Activated CD4-positive, alpha-beta memory T cell treated with anti-CD3 and anti-CD28 coated beads, Interleukin-2, amount 10 ng/mL, durations not matched to agents 7 days and 5 days (primary cell): Measurements from ENCODE around the gene AKR1C4. TPM values are rescaled to one million over a fixed set of nuclear protein-coding genes. Genes with fewer than 3 reads are reported as not detected.
"Not testable (repeated sequence)": the region's sequence is repeated elsewhere in the genome, so short reads cannot be mapped to it uniquely, and the experiment has no call there.

Experiments used
- CTCF ChIA-PET: fragments of 350-600 bp; sonication (Branson Sonifier 250); formaldehyde crosslinking; loops from one replicate; lab custom pipeline; 2021; ENCODE audit warnings: antibody characterized with exemption, inconsistent platforms; lab: Charles Lee
- POLR2A ChIA-PET: fragments of 350-600 bp; sonication (Branson Sonifier 250); formaldehyde crosslinking; loops from one replicate; lab custom pipeline; 2021; ENCODE audit warnings: antibody characterized with exemption; lab: Charles Lee
- DNase-seq: peaks from one replicate; pipeline ENCODE4 v3.0.0-alpha.2; 2020
- H3K27ac Mint-ChIP-seq: one replicate; pipeline ENCODE4 v1.8.0; 2021; ENCODE audit warnings: mild to moderate bottlenecking, mixed read lengths
- H3K27me3 Mint-ChIP-seq: one replicate; pipeline ENCODE4 v1.8.0; 2021; ENCODE audit warnings: mixed read lengths
- H3K36me3 Mint-ChIP-seq: one replicate; pipeline ENCODE4 v1.8.0; 2021; ENCODE audit warnings: low read depth, mixed read lengths
- H3K4me1 Mint-ChIP-seq: one replicate; pipeline ENCODE4 v1.8.0; 2021; ENCODE audit warnings: mixed read lengths
- H3K4me3 Mint-ChIP-seq: one replicate; pipeline ENCODE4 v1.8.0; 2021; ENCODE audit warnings: mild to moderate bottlenecking, mixed read lengths
- H3K9me3 Mint-ChIP-seq: one replicate; pipeline ENCODE4 v1.8.0; 2021; ENCODE audit warnings: mixed read lengths
- total RNA-seq, 2 experiments: library from RNA; stranded (reverse); gene quantifications; one replicate each; pipeline ENCODE4 v1.2.3, GENCODE V29; 2021

Gene AKR1C4
- total RNA-seq: not detected

DNA sequence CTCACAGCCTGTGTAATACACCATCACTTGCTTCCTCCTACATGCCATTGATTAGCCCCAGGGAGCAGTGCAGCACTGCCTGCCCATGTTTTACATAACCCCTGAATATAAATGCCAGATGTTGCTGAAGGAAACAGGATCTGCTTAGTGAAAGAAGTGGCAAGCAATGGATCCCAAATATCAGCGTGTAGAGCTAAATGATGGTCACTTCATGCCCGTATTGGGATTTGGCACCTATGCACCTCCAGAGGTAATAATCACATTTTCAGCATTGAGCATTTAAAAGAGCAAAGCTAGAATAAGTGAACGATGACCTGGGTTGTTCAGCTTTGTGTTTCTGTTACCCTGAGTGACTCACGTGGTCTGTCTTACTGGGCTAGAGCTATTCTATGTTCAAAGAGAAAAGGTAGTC, at the start of gene AKR1C4:
Gene AKR1C4, plus strand, starts transcription at position 136 of the 412 bp plus-strand sequence. Its CDS starts 31 bp downstream, at position 167.
- POLR2A ChIA-PET: no interaction called here
- no peaks in the 10 kb centered on the region for H3K9me3 Mint-ChIP-seq
- CTCF ChIA-PET: no interaction called here
- no peaks in the 10 kb centered on the region for H3K4me1 Mint-ChIP-seq
- no peak for DNase-seq
- no peaks in the 10 kb centered on the region for H3K36me3 Mint-ChIP-seq
- no peak within 1 kb of the TSS for H3K27ac Mint-ChIP-seq
- H3K27me3 Mint-ChIP-seq: no peaks in the 10 kb centered on the region
- no peak within 1 kb of the TSS for H3K4me3 Mint-ChIP-seq

GRCh38 chr10:5146920-5147254, 49.8 kb upstream of the AKR1C4 start:
- Mint-ChIP-seq H3K4me3 (no peak overlapping the region), H3K36me3 (no peaks in the 10 kb centered on the region), H3K4me1 (no peaks in the 10 kb centered on the region), H3K9me3 (peaks cover 10% of the 10 kb centered on the region), H3K27ac (no peak overlapping the region), H3K27me3 (no peaks in the 10 kb centered on the region)
- no peak for DNase-seq
- ChIA-PET CTCF (no interaction called here), POLR2A (no interaction called here)

- Mint-ChIP-seq H3K4me1 (no peaks in the 10 kb centered on the region), H3K36me3 (no peaks in the 10 kb centered on the region), H3K27me3 (no peaks in the 10 kb centered on the region), H3K9me3 (peaks cover 10% of the 10 kb centered on the region), H3K4me3 (no peak overlapping the region), H3K27ac (no peak overlapping the region)
- CTCF ChIA-PET: no interaction called here
- no peak for DNase-seq
- POLR2A ChIA-PET: no interaction called here
Measured at GRCh38 chr10:5147255-5147980, 49.2 kb upstream of the AKR1C4 start.

DNA sequence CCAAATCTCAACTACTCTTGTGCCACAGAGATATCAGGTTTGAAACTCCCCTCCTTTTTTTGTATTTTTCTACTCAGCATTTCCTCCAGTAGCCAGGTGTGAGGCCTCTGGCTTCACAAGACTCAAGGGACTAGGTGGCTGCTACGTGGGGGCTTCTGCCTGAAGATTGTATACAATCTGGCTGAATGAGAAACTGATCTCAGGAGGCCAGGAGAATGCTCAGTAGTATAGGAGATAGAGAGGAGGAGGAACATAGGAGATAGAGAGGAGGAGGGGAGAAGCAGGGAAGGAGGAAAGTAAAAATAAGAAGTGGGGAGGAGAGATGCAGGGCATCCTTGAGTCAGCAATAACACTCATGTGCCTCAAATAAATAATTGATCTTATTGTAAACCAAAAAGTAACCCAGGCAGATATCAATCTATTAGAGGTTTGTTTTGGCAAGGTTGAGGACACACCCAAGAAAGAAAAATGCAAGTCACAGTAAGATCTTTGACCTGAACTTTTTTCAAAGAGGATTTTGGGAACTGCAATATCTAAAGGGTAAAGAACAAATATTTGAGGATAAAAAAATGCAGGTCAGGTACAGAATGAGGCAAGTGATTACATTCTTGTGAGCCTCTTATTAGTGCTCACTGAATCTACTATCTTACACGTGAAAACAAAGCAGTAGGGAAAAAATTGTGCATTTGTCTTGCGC, 48.5 kb upstream of the AKR1C4 start:
- CTCF ChIA-PET: no interaction called here
- H3K27ac Mint-ChIP-seq: no peak overlapping the region
- no peak for DNase-seq
- H3K4me3 Mint-ChIP-seq: no peak overlapping the region
- H3K27me3 Mint-ChIP-seq: no peaks in the 10 kb centered on the region
- POLR2A ChIA-PET: no interaction called here
- peaks cover 10% of the 10 kb centered on the region for H3K9me3 Mint-ChIP-seq
- H3K36me3 Mint-ChIP-seq: no peaks in the 10 kb centered on the region
- H3K4me1 Mint-ChIP-seq: no peaks in the 10 kb centered on the region

GRCh38 chr10:5148678-5149032, 48.0 kb upstream of the AKR1C4 start:
- CTCF ChIA-PET: no interaction called here
- no peaks in the 10 kb centered on the region for H3K4me1 Mint-ChIP-seq
- no peaks in the 10 kb centered on the region for H3K36me3 Mint-ChIP-seq
- no peaks in the 10 kb centered on the region for H3K27me3 Mint-ChIP-seq
- H3K27ac Mint-ChIP-seq: no peak overlapping the region
- no peak for DNase-seq
- peaks cover 10% of the 10 kb centered on the region for H3K9me3 Mint-ChIP-seq
- POLR2A ChIA-PET: no interaction called here
- H3K4me3 Mint-ChIP-seq: no peak overlapping the region

DNA sequence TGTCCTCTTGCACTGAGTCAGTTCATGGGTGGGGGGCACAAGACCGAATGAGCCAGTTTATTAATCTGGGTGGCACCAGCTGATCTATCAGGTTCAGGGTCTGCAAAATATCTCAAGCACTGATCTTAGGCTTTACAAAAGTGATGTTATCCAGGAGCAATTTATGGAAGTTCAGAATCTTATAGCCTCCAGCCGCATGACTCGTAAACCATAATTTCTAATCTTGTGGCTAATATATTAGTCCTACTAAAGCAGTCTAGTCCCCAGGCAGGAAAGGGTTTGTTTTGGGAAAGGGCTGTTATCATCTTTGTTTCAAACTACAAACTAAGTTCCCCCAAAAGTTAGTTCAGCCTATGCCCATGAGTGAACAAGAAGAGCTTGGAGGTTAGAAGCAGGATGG, 45.6 kb upstream of the AKR1C4 start:
- no peak for DNase-seq
- Mint-ChIP-seq H3K4me1 (no peaks in the 10 kb centered on the region), H3K36me3 (no peaks in the 10 kb centered on the region), H3K27me3 (no peaks in the 10 kb centered on the region), H3K27ac (no peak overlapping the region), H3K9me3 (peaks cover 10% of the 10 kb centered on the region), H3K4me3 (no peak overlapping the region)
- ChIA-PET POLR2A (no interaction called here), CTCF (no interaction called here)

DNA sequence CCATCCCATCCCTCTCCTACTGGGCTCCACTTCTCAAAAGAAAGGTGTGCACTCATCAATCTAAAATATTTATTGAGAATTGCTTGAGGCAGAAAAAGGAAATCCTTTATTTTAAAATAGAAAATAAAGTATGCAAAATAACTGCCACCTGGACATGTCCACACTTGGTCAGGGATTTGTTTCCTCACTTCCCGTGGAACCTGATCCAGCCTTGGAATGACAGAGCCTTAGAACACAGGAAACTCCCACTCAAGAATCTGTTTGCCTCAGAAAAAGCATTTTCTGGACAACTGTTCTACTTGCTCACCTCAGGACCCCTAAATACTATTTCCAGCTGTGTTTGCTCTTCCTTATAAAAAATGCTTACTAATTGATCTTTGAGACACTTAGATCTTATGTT, 40.7 kb upstream of the AKR1C4 start:
- POLR2A ChIA-PET: no interaction called here
- H3K36me3 Mint-ChIP-seq: no peaks in the 10 kb centered on the region
- CTCF ChIA-PET: no interaction called here
- no peak overlapping the region for H3K4me3 Mint-ChIP-seq
- peaks cover 4% of the 10 kb centered on the region for H3K9me3 Mint-ChIP-seq
- no peaks in the 10 kb centered on the region for H3K27me3 Mint-ChIP-seq
- H3K4me1 Mint-ChIP-seq: no peaks in the 10 kb centered on the region
- no peak overlapping the region for H3K27ac Mint-ChIP-seq
- DNase-seq: no peak

DNA sequence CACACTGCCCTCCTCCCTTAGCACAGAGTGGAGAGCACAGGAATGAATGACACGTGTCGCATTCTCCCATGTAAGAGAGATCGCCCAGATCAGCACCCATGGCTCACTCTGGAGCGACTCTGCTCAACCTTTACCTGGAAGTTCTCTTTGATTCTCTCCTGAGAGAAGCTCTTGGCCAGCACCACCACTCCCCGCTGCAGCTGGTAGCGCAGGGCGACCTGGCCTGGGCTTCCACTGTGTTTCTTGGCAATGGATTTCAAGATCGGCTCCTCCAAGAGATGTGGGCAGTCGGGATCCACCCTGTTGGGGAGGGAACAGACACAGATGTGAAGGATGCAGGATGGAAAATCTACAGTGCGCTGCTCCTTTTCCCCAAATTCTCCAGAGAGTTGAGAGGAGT, 39.1 kb upstream of the AKR1C4 start:
- no peaks in the 10 kb centered on the region for H3K36me3 Mint-ChIP-seq
- ChIA-PET POLR2A (no interaction called here), CTCF (interaction anchor here (0.5 kb wide), 1 partner anchor 718 kb away, joined by 3 read pairs; no protein-coding TSS in a partner anchor)
- no peak for DNase-seq
- H3K9me3 Mint-ChIP-seq: peaks cover 5% of the 10 kb centered on the region
- no peaks in the 10 kb centered on the region for H3K4me1 Mint-ChIP-seq
- H3K27ac Mint-ChIP-seq: no peak overlapping the region
- no peak overlapping the region for H3K4me3 Mint-ChIP-seq
- no peaks in the 10 kb centered on the region for H3K27me3 Mint-ChIP-seq

- H3K36me3 Mint-ChIP-seq: peaks cover 3% of the 10 kb centered on the region
- peaks cover 11% of the 10 kb centered on the region for H3K9me3 Mint-ChIP-seq
- no peaks in the 10 kb centered on the region for H3K27me3 Mint-ChIP-seq
- H3K4me1 Mint-ChIP-seq: no peaks in the 10 kb centered on the region
- ChIA-PET CTCF (no interaction called here), POLR2A (no interaction called here)
- H3K27ac Mint-ChIP-seq: no peak overlapping the region
- DNase-seq: no peak
- no peak overlapping the region for H3K4me3 Mint-ChIP-seq
Measured at GRCh38 chr10:5159126-5159525, 37.5 kb upstream of the AKR1C4 start.

DNA sequence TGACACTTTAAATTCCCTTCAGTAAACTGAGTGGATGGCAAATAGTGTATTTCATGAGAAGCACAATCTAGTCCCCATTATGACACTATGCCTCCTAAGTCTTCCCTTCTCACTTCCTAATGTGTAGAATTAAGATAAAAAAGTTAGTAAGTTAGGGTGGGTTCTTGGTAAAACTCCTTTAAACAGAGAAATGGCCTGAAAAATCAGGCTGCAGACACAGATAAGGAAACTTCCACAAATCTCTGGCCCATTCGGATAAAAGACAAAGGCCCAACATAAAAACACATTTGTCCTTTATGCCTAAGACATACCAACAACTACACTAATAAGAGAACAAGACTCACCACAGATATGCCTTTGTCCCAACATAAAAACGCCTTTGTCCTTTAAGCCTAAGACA, 33.1 kb upstream of the AKR1C4 start:
- Mint-ChIP-seq H3K27me3 (no peaks in the 10 kb centered on the region), H3K27ac (no peak overlapping the region), H3K4me1 (peaks cover 5% of the 10 kb centered on the region), H3K4me3 (no peak overlapping the region), H3K9me3 (peaks cover 39% of the 10 kb centered on the region), H3K36me3 (peaks cover 26% of the 10 kb centered on the region)
- no peak for DNase-seq
- ChIA-PET POLR2A (no interaction called here), CTCF (no interaction called here)

DNA sequence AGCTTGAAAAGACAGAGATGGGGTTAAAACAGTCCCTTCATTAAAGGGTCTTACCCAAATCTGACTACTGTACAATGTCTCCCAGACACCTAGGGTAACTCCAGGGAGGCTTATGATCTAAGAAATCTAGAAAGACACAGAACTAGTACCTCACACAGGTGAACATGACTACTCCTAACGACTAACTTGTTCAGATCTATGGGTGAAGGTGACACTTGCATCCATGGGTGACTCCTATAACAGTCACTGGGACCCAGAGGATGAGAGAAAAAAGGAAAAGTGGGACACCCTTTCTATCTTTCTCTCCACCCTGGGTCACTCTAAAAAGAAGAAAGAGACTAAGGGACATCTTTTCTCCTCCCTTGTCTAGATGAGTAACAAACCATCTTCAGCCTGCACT, 30.9 kb upstream of the AKR1C4 start:
- DNase-seq: no peak
- CTCF ChIA-PET: no interaction called here
- Mint-ChIP-seq H3K36me3 (peaks cover 26% of the 10 kb centered on the region), H3K27me3 (no peaks in the 10 kb centered on the region), H3K9me3 (peaks cover 37% of the 10 kb centered on the region), H3K27ac (no peak overlapping the region), H3K4me1 (peaks cover 12% of the 10 kb centered on the region), H3K4me3 (no peak overlapping the region)
- POLR2A ChIA-PET: no interaction called here

GRCh38 chr10:5168897-5169420, 27.7 kb upstream of the AKR1C4 start:
- ChIA-PET POLR2A (no interaction called here), CTCF (no interaction called here)
- H3K36me3 Mint-ChIP-seq: peaks cover 25% of the 10 kb centered on the region
- DNase-seq: no peak
- peaks cover 12% of the 10 kb centered on the region for H3K4me1 Mint-ChIP-seq
- H3K4me3 Mint-ChIP-seq: no peak overlapping the region
- H3K27me3 Mint-ChIP-seq: no peaks in the 10 kb centered on the region
- H3K27ac Mint-ChIP-seq: no peak overlapping the region
- H3K9me3 Mint-ChIP-seq: peaks cover 31% of the 10 kb centered on the region

GRCh38 chr10:5175581-5175980, 21.1 kb upstream of the AKR1C4 start:
- H3K9me3 Mint-ChIP-seq, DNase-seq, CTCF ChIA-PET, H3K4me3 Mint-ChIP-seq, POLR2A ChIA-PET, H3K4me1 Mint-ChIP-seq, H3K27ac Mint-ChIP-seq, H3K27me3 Mint-ChIP-seq, H3K36me3 Mint-ChIP-seq: not testable (repeated sequence)

DNA sequence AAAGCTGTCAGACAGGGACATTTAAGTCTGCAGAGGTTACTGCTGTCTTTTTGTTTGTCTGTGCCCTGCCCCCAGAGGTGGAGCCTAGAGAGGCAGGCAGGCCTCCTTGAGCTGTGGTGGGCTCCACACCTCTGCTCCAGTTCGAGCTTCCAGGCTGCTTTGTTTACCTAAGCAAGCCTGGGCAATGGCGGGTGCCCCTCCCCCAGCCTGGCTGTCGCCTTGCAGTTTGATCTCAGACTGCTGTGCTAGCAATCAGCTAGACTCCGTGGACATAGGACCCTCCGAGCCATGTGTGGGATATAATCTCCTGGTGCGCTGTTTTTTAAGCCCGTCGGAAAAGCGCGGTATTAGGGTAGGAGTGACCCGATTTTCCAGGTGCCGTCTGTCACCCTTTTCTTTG, 16.1 kb upstream of the AKR1C4 start:
- DNase-seq, H3K36me3 Mint-ChIP-seq, H3K27ac Mint-ChIP-seq, H3K4me3 Mint-ChIP-seq, H3K9me3 Mint-ChIP-seq, POLR2A ChIA-PET, H3K27me3 Mint-ChIP-seq, H3K4me1 Mint-ChIP-seq: not testable (repeated sequence)
- CTCF ChIA-PET: interaction anchor here (0.7 kb wide), 1 partner anchor 8 kb away, joined by 3 read pairs; no protein-coding TSS in a partner anchor
